Fibroblast of skin of right biceps (primary cell): Measurements from ENCODE around the gene ZNF200.
A peak's percentile ranks its signal among the peaks of the same experiment; 100 is the strongest.
"Not testable (repeated sequence)": the region's sequence is repeated elsewhere in the genome, so short reads cannot be mapped to it uniquely, and the experiment has no call there.

ENCODE experiments used
- DNase-seq: peaks from one replicate; pipeline ENCODE4 v3.0.0-alpha.2; 2013

The ZNF200 gene

GRCh38 chr16:3252967-3253366 is 18.0 kb upstream of the ZNF200 start:
- no peak for DNase-seq

- DNase-seq = no peak
These were observed 14.5 kb upstream of the ZNF200 start for GRCh38 chr16:3249451-3249850.

- DNase-seq = no peak
These were observed 14.1 kb upstream of the ZNF200 start for GRCh38 chr16:3249020-3249419.

GRCh38 chr16:3248596-3248995 is 13.6 kb upstream of the ZNF200 start:
- no peak for DNase-seq

GRCh38 chr16:3246876-3247275 is 11.9 kb upstream of the ZNF200 start:
- DNase-seq = no peak

- DNase-seq = no peak
These were observed 11.0 kb upstream of the ZNF200 start for GRCh38 chr16:3246002-3246401.

GRCh38 chr16:3243882-3244281 is 8.9 kb upstream of the ZNF200 start:
- DNase-seq = no peak

- no peak for DNase-seq
These were observed 7.8 kb upstream of the ZNF200 start for GRCh38 chr16:3242709-3243108.

GRCh38 chr16:3241761-3242160 is 6.8 kb upstream of the ZNF200 start:
- DNase-seq = no peak

- DNase-seq = no peak
These were observed 1.1 kb upstream of the ZNF200 start for GRCh38 chr16:3235856-3236669.

- DNase-seq = no peak
These were observed 458 bp downstream of the ZNF200 start for GRCh38 chr16:3234543-3234856.

GRCh38 chr16:3223913-3224515 is 10.9 kb downstream of the ZNF200 start:
- DNase-seq = peak; percentile 10

- DNase-seq = no peak
These were observed 14.1 kb downstream of the ZNF200 start for GRCh38 chr16:3220839-3221238.

- no peak for DNase-seq
These were observed 18.7 kb downstream of the ZNF200 start for GRCh38 chr16:3216263-3216640.

- DNase-seq = no peak
These were observed 19.2 kb downstream of the ZNF200 start for GRCh38 chr16:3215601-3216262.

- DNase-seq = peak; percentile 11
These were observed 19.9 kb downstream of the ZNF200 start for GRCh38 chr16:3214904-3215600.

- DNase-seq = no peak
These were observed 22.4 kb downstream of the ZNF200 start for GRCh38 chr16:3212567-3212966.

- DNase-seq = no peak
These were observed 23.0 kb downstream of the ZNF200 start for GRCh38 chr16:3212006-3212405.

GRCh38 chr16:3207086-3207953 is 27.6 kb downstream of the ZNF200 start:
- DNase-seq = no peak

GRCh38 chr16:3205939-3206338 is 29.0 kb downstream of the ZNF200 start:
- not testable (repeated sequence) for DNase-seq

GRCh38 chr16:3202903-3203539 is 31.9 kb downstream of the ZNF200 start:
- DNase-seq = no peak
